Natural killer cell treated with Interleukin-12 subunit alpha and Interleukin-12 subunit beta and Interleukin-15 and Interleukin-18, amount 100 ng/mL, for 72 hours (primary cell): Measurements from ENCODE around the gene RDH13. TPM values are rescaled to one million over a fixed set of nuclear protein-coding genes. Genes with fewer than 3 reads are reported as not detected.

Source experiments
- total RNA-seq, 2 donors: library from RNA; stranded (reverse); gene quantifications; one replicate each; pipeline ENCODE4 v1.2.3, GENCODE V29; 2022

RDH13 gene
- total RNA-seq, 2 donors from 2014 or later, result 13.4 to 31.0 TPM

Other genes with a start within 250 kb of the RDH13 start
- 10 to 100 TPM; 27.4 to 31.2 TPM for gene KIR3DL1, start 246.7 kb downstream of the RDH13 start, total RNA-seq
- gene KIR2DS4, start 230.5 kb downstream of the RDH13 start, total RNA-seq, result 10 to 100 TPM; 15.7 to 28.7 TPM
- 10 to 100 TPM; 10.3 to 51.2 TPM for gene KIR3DL2, start 212.7 kb downstream of the RDH13 start, total RNA-seq
- not detected for gene FCAR, start 188.9 kb downstream of the RDH13 start, total RNA-seq
- 100 to 1,000 TPM in 1 of 2 donors, 10 to 100 TPM in 1; 81.6 to 253 TPM for gene NCR1, start 157.0 kb downstream of the RDH13 start, total RNA-seq
- 1 to 10 TPM; 1.1 to 1.2 TPM for gene NLRP7, start 115.6 kb downstream of the RDH13 start, total RNA-seq
- 100 to 1,000 TPM in 1 of 2 donors, 10 to 100 TPM in 1; 50.3 to 154 TPM for gene NLRP2, start 96.8 kb downstream of the RDH13 start, total RNA-seq
- gene GP6, start 24.9 kb downstream of the RDH13 start, total RNA-seq, result under 1 TPM in 1 of 2 donors, not detected in 1; 0.22 TPM
- gene EPS8L1, start 12.7 kb upstream of the RDH13 start, total RNA-seq, result 1 to 10 TPM; 1.3 to 8.7 TPM
- gene PPP1R12C, start 54.5 kb upstream of the RDH13 start, total RNA-seq, result 100 to 1,000 TPM; 157 to 251 TPM
- gene TNNT1, start 86.1 kb upstream of the RDH13 start, total RNA-seq, result not detected
- gene TNNI3, start 94.6 kb upstream of the RDH13 start, total RNA-seq, result not detected
- not detected for gene DNAAF3, start 103.5 kb upstream of the RDH13 start, total RNA-seq
- gene SYT5, start 117.1 kb upstream of the RDH13 start, total RNA-seq, result not detected
- gene PTPRH, start 146.4 kb upstream of the RDH13 start, total RNA-seq, result under 1 TPM in 1 of 2 donors, not detected in 1; 0.11 TPM
- gene TMEM86B, start 165.6 kb upstream of the RDH13 start, total RNA-seq, result 10 to 100 TPM in 1 of 2 donors, 1 to 10 TPM in 1; 8.3 to 31.6 TPM
- gene PPP6R1, start 195.9 kb upstream of the RDH13 start, total RNA-seq, result 100 to 1,000 TPM; 260 to 492 TPM
- 10 to 100 TPM; 38.2 to 53.1 TPM for gene HSPBP1, start 217.0 kb upstream of the RDH13 start, total RNA-seq
- 10 to 100 TPM; 11.9 to 15.7 TPM for gene BRSK1, start 220.8 kb upstream of the RDH13 start, total RNA-seq